GM19455 (cell line): ENCODE measurements around the gene UQCRQ.

Experiments used
- ATAC-seq: cut with Tn5 transposase; IDR thresholded peaks from one replicate; pipeline ENCODE4 v1.9.1; 2021; ENCODE audit not compliant: unreplicated experiment

UQCRQ gene

DNA sequence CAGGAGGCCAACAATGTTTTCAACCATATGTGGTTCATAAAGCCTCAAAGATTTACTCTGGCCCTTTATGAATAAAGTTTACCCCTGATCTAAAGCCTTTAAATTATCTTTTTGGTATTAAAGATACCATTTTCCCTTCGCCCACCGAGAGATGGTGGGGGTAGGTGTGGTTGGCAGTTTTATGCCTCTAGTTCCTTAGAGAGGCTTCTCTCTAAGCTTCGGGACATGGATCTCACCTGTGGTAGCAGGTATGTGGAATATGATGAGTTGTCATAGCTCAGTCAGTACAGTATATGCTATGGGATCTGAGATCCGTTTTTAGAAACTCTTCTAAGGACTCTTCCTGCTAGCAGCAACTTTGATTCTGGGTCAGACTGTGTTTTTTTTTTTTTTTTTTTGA lies 2.3 kb downstream of the UQCRQ start:
- ATAC-seq, result no peak

DNA sequence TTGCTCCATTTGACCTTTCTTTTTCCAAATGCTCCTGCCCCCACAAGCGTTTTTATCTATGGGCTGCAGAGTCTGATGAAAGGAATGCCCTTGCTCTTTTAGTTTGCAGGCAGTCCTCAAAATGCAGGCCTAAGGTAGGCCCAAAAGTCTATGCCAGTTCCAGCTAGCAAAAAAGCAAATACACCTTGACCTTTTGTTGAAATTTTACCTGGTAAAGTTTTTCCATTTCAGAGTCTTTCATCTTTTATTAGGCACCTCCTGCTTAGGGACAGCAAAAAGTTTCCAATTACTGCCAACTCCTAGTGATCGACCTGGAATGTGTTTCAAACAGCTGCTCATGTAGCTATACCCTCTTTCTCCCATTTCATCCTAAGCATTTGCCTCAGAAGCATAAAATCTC lies 4.4 kb downstream of the UQCRQ start:
- ATAC-seq, result no peak

DNA sequence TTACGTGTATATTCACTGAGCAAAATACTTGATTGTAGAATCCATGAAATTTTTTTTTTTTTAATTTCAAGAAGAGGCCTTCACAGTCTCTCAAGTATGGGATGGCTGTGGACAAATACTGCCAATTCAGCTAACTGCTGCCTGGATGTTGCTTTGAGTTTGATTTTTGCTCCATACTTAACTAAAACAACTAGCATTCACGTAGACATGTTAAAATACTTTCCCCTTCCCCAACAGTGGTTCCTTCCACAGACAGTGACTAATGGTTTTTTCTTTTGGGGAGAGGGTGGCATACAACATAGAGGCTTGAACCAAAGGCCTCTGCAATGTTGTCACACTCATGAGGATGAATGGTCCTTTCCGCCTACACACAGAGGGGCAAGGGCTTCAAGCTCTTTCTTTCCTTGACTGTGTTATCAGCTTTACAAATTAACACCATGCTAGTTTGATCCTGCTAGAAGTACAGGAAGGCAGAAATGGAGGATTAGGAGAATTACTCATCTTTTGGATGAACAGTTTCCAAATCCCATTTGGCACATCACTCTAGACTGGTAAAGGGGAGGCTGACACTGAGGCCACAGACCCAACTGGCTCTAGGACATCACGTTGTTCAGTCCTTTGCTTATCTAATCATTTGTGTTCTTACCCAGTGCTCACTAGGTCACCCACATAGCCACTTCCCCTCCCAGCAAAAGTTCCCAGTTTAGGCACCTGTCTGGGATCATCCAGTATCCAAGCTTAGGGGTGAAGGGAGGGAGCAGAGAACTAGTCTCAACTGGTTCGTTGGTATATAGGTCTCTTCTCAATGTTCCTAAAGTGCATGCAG lies 5.2 kb downstream of the UQCRQ start:
- ATAC-seq, result no peak

DNA sequence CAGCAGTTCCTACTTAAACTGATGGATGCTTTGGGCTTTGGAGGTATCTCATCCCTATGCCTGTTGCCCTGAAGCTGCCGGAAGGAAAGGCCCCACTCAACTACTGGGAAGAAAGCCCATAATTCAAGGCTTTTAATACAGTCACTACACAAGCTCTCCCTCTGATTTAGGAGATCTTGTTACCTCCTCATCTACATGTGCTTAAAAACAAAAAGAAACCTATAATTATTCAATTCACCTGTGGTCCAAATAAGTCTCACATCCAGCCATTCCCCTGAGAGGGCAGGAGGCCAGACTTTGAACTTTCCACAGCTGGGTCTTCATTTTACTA lies 6.3 kb downstream of the UQCRQ start:
- ATAC-seq, result no peak

DNA sequence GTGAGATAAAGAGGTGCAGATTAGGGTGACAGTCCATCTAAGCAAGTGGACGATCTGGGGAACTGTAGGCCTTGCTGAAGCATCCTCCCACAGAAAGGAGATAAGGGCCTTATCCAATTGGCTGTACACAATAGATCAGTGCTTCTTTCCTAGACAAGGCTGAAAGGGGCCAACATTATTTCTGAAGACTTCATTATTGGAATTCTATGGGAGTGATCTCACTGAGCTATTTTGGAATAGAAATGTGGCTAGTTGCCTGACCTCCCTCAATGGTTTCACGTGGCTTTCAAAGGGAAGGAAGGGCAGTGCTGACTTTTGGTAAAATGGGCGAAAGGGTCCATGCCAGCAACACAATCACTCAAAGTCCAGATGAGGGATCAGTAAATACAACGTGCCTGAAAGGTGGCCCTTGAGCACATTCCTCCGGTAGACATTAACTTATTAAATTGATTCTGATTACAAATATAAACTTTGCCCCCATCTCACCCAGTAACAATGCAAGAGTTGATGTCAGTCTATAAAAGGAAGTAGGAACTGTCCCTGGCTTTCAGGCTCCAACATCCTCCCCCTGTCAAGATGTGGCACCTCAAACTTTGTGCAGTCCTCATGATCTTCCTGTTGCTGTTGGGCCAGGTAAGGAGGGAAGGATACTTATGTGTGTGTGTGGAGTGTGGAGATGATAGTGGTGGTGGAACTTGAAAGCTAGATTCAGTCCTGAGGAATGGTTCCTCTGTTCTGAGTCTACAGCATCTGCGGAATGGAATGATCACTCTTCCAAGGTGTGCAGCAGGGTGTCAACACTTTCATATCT lies 6.9 kb downstream of the UQCRQ start, which contains the start of gene LEAP2:
LEAP2 (plus strand) TSS at position 550 of the 811 bp plus-strand sequence; CDS start at position 577, 27 bp downstream.
- no peak for ATAC-seq

DNA sequence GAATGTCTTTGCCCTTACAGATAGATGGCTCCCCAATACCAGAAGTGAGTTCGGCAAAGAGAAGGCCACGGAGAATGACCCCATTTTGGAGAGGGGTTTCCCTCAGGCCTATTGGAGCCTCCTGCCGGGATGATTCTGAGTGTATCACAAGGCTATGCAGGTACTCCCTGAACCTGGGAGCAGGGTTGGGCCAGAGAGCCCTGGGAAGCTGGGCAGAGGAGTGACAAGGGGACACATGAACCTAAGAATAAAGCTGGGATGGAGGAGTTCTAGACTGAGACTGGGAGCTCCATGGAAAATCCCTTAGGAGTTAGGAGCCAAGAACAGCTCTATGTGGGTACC lies 7.5 kb downstream of the UQCRQ start:
- ATAC-seq, result no peak

DNA sequence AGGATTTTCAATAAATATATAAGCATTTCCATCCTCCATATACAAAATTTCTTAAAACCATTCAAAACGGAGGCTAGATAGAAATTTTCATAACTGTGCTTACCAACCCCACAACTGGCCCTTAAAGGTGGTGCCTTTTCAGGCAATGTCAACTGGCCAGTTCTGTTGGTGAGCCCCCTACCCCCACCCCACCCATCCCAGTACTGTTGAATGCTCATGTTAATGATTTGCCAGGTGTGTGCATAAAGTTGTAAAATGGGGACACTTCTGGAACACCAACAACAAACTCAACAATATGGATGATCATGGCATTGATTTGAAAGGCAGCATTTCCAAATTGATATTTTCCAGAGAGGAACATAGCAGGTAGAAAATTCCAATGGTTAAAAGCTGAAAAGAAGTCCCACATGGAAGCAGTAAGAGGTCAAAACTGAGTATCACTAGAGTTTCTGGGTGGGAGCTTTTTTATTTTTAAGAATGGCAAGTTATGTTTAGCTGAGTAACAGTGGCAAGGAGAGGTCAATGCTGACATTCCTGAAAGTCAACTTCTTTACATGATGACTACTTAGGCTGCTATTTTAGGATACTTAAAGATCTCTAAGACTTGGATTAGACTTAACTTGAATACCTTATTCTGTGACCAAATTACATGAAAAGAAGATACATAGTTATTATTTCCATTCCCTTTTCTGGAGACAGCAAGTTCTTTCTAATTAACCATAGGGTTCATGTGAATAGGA lies 9.7 kb downstream of the UQCRQ start:
- ATAC-seq, result no peak

DNA sequence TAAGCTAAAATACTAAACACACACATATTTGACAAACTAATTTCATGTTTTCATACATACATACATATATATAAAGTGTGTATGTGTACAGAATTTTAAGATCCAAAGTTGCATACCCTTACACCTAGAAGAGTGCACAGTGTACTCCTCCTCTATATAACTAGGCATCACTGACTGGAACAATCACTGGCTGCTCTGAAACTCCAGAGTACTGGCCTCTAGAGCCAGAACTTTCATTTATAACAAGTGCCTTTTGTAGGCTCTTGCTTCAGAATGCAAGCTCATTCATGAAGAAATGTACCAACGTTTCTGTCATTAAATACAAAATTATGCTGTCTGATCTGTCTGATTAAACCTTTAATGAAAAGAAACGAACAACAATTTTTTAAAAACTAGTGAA lies 11.0 kb downstream of the UQCRQ start:
- ATAC-seq, result no peak

DNA sequence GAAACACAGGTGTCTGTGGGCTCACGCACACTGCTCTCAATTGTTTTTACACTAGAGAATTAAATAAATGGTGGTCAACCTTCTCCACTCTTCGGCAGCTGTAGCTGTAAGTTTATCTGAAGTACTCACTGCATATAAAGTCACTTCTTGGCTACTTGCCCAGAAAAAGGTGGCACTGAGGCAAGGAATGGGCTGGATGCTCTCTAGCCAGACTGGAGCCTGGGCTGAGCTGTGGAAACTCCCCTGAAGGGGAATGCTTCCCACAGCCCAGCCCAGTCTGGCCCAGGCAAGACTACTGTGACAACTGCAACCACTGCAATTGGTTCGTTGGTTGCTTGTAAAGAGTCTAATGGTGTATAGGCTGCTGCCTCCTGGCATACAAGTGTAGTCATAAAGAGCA lies 11.5 kb downstream of the UQCRQ start:
- no peak for ATAC-seq

DNA sequence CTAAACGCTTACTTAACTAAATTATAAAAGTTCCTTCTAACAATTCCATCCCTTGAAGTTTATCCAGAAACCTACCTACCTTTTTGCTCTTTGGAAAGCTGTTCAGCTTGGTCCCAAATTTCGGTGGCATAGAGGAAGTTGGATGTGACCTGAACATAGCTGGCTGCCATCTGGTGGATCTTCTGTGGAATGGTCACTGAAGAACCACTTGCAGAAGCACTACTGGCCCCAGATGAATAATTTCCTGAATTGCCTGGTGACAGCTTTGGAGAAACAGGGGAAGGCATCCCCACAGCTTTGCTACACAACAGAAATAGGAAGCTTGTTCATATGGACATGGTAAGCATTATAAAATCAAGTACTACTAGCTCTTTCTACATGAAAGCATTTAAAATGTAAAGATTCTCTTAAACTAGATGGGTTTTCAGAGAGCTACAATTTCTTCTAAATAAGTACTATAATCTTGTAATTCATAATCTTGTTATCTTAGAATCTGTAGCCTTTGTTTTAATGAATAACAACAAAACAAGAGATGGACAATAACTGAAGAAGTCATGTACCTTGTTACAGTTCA lies 16.9 kb downstream of the UQCRQ start:
- ATAC-seq, result no peak

DNA sequence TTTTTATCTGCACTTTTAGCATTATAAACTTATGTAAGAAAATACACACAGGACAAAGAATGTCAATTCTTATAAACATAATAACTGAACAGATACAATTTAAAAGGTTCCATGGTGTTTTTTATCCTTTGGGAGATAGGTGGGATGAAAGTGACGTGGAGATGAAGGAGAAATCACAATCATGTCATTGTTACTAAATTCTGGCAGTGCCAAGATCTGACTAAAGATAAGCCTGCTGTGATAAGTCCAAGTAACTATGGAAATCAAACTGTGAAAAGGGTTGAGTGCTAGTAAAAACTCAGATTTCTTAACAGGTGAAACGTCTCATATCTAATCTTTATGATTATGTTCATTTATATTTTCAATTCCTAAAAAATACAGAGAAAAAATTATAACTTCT lies 18.1 kb downstream of the UQCRQ start:
- ATAC-seq, result no peak

DNA sequence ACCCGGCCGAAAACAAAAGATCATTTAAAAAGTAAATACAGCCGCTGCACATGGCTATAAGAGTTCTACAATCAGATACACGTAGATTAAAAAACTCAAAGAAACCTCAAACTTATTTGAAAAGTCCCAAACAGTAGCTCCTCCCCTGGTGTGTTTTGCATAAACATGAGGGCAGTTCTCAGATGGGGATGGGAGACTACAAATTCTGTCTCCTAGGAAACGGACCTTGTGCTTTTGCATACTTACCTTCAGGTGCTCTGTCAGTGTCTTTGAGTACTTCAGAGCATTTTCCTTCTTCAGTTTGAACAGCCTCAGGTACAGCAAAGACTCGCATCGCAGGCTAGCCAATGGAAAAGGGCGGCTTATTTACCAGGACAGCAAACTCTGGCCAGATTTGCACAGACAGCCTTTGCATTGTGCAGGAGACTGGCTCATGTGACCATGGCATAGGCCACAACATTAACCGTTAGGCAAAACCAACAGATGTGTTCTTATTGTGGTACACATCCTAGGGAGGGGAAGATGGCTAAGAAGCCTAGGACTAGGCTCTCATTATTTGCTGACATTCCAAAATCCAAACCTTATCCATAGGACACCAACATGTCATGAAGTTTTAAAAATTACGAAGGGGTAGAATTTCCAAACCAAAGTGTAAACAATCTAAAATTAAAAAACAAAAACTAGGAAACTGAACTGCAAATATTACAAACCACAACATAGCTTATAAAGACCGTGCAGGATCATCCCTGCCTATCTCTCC lies 19.8 kb downstream of the UQCRQ start:
- ATAC-seq, result no peak

DNA sequence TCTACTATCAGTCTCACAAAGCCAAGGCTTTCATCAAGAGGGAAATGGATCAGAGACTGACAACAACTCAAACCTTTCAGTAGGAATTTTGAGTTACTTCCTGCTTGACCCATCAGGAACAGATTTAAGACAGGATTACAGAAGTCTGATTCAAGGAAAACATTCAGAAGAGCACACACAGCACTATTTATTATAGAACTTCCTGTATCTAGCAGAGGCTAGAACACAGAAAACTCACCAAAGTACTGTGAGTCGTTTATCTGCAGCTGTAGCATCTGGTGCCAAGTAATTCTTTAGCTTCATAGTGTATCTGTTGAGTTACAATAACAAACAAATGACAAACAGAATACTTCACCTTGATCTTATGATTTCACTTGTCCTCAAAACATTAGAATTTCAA lies 20.8 kb downstream of the UQCRQ start:
- no peak for ATAC-seq

DNA sequence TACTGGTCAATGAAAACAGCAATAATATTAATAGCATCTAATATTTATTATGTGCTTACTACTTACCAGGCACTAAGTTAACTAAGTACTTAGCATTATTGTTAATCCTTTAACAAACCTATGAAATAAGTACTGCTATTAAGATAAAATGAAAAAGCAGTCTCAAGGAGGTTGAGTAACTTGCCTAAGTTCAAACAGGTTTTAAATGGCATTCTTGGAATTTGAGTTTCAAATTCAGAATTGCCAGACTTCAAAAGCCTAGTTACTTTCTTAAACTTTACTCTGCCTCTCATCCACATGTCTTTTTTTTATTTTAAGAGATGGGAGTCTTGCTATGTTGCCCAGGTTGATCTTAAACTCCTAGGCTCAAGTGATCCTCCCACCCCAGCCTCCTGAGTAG lies 23.1 kb downstream of the UQCRQ start:
- ATAC-seq, result no peak

DNA sequence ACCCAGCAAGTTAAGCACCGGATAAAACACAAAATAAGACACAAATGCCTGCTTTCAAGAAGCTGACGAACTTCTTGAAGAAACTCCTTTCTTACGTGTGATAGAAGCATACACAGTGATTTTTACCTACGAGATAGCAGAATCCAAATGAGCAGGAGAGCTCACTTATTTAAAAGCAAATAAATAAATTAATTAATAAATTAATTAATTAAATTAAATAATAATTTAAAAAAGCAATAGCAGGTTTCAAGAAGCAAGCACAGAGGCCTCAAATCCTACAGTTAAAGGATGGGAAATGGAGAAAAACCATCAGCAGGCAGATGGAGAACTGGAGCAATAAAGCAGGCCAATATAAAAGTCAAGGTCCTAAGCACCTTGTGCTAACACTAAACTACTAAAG lies 24.4 kb downstream of the UQCRQ start:
- no peak for ATAC-seq

DNA sequence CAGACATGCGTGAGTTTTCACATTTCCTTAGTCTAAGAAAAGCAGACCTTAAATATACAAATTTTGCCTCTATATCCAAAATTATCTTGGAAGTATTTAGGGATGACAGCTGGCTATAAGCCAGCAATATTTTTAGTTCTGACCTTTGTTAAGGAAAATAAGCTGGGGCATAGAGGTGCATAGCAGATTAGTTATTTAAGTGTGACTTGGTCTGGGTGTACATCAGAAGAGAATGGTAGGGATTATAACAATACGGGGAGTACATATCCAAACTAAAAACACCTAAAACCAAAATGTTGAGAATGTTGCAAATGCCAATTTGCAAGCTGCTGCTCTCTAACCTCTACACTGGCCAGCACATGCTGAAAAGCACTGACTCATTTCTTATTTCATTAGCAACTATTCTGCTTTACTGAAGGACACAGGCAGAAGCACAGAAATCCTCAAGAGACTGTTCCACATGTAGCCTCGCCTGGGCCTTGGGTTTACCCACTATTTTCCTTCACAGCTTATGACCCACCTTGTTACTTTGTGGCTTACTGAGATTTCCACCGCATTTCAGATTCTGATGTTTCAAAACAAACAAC lies 29.4 kb downstream of the UQCRQ start:
- no peak for ATAC-seq

DNA sequence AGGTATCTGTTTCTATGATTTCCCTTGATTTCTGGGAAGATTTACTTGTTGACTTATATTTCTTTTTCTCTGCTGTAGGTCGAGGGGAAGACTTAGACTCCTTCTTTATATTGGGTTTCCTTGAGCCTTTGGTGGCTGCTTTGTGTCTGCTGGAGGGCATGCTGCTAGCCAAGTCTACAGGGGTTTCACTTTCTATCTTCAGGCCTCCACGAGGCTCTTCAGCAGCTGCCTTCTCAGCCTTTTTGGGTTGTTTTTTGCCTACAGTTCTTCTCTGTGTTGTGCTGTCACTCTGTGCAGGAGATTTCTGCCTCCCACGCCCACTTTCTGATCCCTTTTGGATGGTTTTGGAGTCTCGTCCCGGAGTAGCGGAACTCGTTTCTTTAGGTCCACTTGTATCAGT lies 30.2 kb downstream of the UQCRQ start:
- ATAC-seq, result no peak

DNA sequence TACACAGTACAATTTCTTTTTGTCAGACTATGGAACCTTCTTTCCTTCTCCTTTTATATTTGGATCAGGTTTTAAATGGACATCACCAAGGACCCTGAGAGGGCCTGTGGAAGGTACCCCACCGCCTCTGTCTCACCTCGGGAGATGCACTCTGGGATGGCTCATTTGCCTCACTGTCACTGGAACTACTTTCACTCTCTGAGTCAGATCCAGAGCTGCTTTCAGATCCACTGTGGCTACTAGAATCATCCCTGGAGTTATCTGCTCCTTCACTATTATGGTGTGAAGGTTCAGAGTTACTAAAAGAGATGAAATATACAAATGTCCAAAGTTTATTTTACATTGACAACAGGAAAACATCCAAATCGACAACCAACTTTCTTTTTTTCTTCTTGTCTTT lies 31.7 kb downstream of the UQCRQ start:
- ATAC-seq, result no peak

DNA sequence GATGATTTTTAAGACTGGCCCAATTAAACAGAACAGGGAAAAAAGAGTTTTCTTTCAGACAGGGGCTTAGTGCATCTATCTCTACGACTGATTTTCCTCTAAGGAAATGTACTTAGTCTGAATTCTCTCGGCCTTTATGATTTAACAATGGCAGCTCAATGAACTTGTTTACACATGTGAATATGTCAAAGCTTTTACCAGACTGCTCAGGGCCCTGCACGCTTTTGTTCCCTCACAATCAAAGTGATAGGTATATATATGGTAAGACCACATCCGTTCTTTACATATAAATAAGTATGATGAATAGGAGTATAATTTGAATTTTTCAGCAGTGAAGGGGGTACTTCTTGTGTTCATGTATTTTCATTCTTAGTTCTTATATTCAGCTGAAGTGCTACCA lies 34.6 kb downstream of the UQCRQ start:
- no peak for ATAC-seq

DNA sequence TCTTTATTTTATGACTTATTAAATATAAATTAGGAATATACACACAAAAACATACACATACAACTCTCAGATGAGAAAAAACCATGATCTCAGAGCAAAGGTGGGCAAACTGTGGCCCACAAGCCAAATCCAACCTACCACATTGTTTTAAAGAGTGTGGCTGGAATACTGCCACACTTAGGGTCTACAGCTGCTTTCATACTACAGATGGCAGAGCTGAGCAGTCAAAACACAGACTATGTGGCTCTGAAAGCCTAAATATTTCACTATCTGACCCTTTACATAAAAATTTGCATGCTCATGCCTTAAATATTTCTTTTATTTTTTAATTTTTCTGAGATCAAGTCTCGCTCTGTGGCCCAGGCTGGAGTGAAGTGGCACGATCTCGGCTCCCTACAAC lies 35.3 kb downstream of the UQCRQ start:
- ATAC-seq, result no peak
